Measurements from ENCODE around the gene FUT2. TPM values are rescaled to one million over a fixed set of nuclear protein-coding genes. Genes with fewer than 3 reads are reported as not detected.

Gene FUT2
- polyA plus RNA-seq, 3 donors: not detected

GRCh38 chr19:48740164-48740972 lies 44.6 kb downstream of the FUT2 start, which contains the start of gene RASIP1:
Gene RASIP1, minus strand, starts transcription at chr19:48740610. Its CDS starts 328 bp downstream, at chr19:48740282.
- Histone ChIP-seq H3K9ac (ENCODE audit: insufficient read depth, low read length, poor library complexity, severe bottlenecking) (peak within 1 kb of the TSS; percentile 15), H3K27ac (ENCODE audit: low read depth in 1 of 2, low read length in 2 of 2) (no peak within 1 kb of the TSS), H4K20me1 (ENCODE audit: insufficient read depth, low read length) (no peaks in the 10 kb centered on the region), H3K79me2 (ENCODE audit: insufficient read depth, low read length) (no peaks in the 10 kb centered on the region), H3K4me3 (replicated peaks in 1 of 3; ENCODE audit: low read depth in 2 of 3, low read length in 3 of 3) (peak within 1 kb of the TSS in 1 of 3 experiments; percentile 61), H3K4me2 (replicated peaks; ENCODE audit: extremely low read depth, low read length, poor library complexity, severe bottlenecking) (peak within 1 kb of the TSS; percentile 74), H2AFZ (ENCODE audit: insufficient read depth, low read depth, low read length, poor library complexity, severe bottlenecking) (peak within 1 kb of the TSS; percentile 63), H3K27me3 (ENCODE audit: control insufficient read depth in 2 of 2, insufficient read depth in 2 of 2, low read length in 2 of 2) (peaks cover 15 to 30% of the 10 kb centered on the region in 2 donors), H3K9me3 (replicated peaks in 1 of 2; ENCODE audit: control insufficient read depth in 1 of 2, insufficient read depth in 1 of 2, low read length in 2 of 2) (peaks cover 11 to 15% of the 10 kb centered on the region in 2 donors), H3K36me3 (replicated peaks in 1 of 2; ENCODE audit: control insufficient read depth in 1 of 2, insufficient read depth in 2 of 2, low read length in 2 of 2) (no peaks in the 10 kb centered on the region), H3K4me1 (ENCODE audit: control insufficient read depth in 1 of 2, insufficient read depth in 2 of 2, low read length in 2 of 2) (peaks cover 13 to 27% of the 10 kb centered on the region in 2 donors)
- 26% methylated on average over 19 of the region's 27 CpGs for WGBS (ENCODE audit: insufficient coverage)
- DNase-seq: no peak
- Mint-ChIP-seq H3K36me3 (no peaks in the 10 kb centered on the region), H3K4me3 (peak within 1 kb of the TSS in 1 of 2 donors; percentile 80), H3K4me1 (peaks cover 16% of the 10 kb centered on the region), H3K27me3 (ENCODE audit: low read depth in 3 of 3) (peaks cover 29 to 61% (median 43%) of the 10 kb centered on the region in 3 donors), H3K9me3 (peaks cover 3 to 24% (median 14%) of the 10 kb centered on the region in 7 donors), H3K27ac (peak within 1 kb of the TSS in 1 of 7 donors; percentile 36)
- intact Hi-C loops (cut with micrococcal nuclease): no loop called here
- TF ChIP-seq CTCF (IDR thresholded peaks at IDR 0.05): no peak

- no peak for TF ChIP-seq CTCF (IDR thresholded peaks at IDR 0.05)
- Histone ChIP-seq H3K27me3 (ENCODE audit: control insufficient read depth in 2 of 2, insufficient read depth in 2 of 2, low read length in 2 of 2) (peaks cover 17 to 40% of the 10 kb centered on the region in 2 donors), H3K36me3 (replicated peaks in 1 of 2; ENCODE audit: control insufficient read depth in 1 of 2, insufficient read depth in 2 of 2, low read length in 2 of 2) (no peaks in the 10 kb centered on the region), H3K27ac (ENCODE audit: low read depth in 1 of 2, low read length in 2 of 2) (no peak overlapping the region), H3K4me2 (replicated peaks; ENCODE audit: extremely low read depth, low read length, poor library complexity, severe bottlenecking) (no peak overlapping the region), H3K79me2 (ENCODE audit: insufficient read depth, low read length) (no peaks in the 10 kb centered on the region), H3K4me1 (ENCODE audit: control insufficient read depth in 1 of 2, insufficient read depth in 2 of 2, low read length in 2 of 2) (peaks cover 13 to 28% of the 10 kb centered on the region in 2 donors), H4K20me1 (ENCODE audit: insufficient read depth, low read length) (no peaks in the 10 kb centered on the region), H3K4me3 (replicated peaks in 1 of 3; ENCODE audit: low read depth in 2 of 3, low read length in 3 of 3) (no peak overlapping the region), H3K9me3 (replicated peaks in 1 of 2; ENCODE audit: control insufficient read depth in 1 of 2, insufficient read depth in 1 of 2, low read length in 2 of 2) (peaks cover 16 to 22% of the 10 kb centered on the region in 2 donors), H3K9ac (ENCODE audit: insufficient read depth, low read length, poor library complexity, severe bottlenecking) (no peak overlapping the region), H2AFZ (ENCODE audit: insufficient read depth, low read depth, low read length, poor library complexity, severe bottlenecking) (no peak overlapping the region)
- Mint-ChIP-seq H3K27me3 (ENCODE audit: low read depth in 3 of 3) (peaks cover 39 to 67% (median 53%) of the 10 kb centered on the region in 3 donors), H3K9me3 (peaks cover 7 to 32% (median 22%) of the 10 kb centered on the region in 7 donors), H3K27ac (peak overlapping the region in 2 of 7 donors; percentile 36 to 57), H3K36me3 (peaks cover 0 to 4% of the 10 kb centered on the region in 2 donors), H3K4me1 (peaks cover 24% of the 10 kb centered on the region), H3K4me3 (peak overlapping the region in 1 of 2 donors; percentile 80)
- 47% methylated on average over 33 of the region's 35 CpGs for WGBS (ENCODE audit: insufficient coverage)
- DNase-seq: no peak
- intact Hi-C loops (cut with micrococcal nuclease): no loop called here
These were observed 45.6 kb downstream of the FUT2 start for GRCh38 chr19:48741129-48741999.

All from CD14-positive monocyte (primary cell).